CD4-positive, alpha-beta T cell (primary cell): ENCODE measurements around the gene MACROD2. TPM values are rescaled to one million over a fixed set of nuclear protein-coding genes. Genes with fewer than 3 reads are reported as not detected.

ENCODE experiments used
- ATAC-seq: fragments of 200-7000 bp; cut with Tn5 transposase; one replicate; pipeline ENCODE4 v1.10.0; 2022; ENCODE audit warnings: mild to moderate bottlenecking; ENCODE audit not compliant: poor library complexity
- CTCF ChIA-PET: fragments of 350-600 bp; sonication (Branson Sonifier 250); formaldehyde crosslinking; loops from one replicate; lab custom pipeline; 2021; ENCODE audit warnings: antibody characterized with exemption, inconsistent platforms; lab: Charles Lee
- POLR2A ChIA-PET: fragments of 350-600 bp; sonication (Branson Sonifier 250); formaldehyde crosslinking; loops from one replicate; lab custom pipeline; 2021; ENCODE audit warnings: antibody characterized with exemption, inconsistent platforms; lab: Charles Lee
- DNase-seq, 14 experiments: peaks; one replicate each; pipeline ENCODE4 v3.0.0-alpha.2; 2013 to 2020; ENCODE audit warnings: mixed read lengths in 2 of 14
- H3K27ac ChIP-seq, 2 donors: one replicate each; pipeline versions ENCODE4 v1.5.1 to v1.7.0; 2013; ENCODE audit warnings: low read length in 2 of 2, low read depth in 1 of 2, mild to moderate bottlenecking in 1 of 2
- H3K27me3 ChIP-seq, 2 experiments: 1 replicate in 1 of 2; 2 replicates in 1 of 2; pipeline versions ENCODE4 v1.6.1 to v1.7.0; 2013; ENCODE audit warnings: low read length in 2 of 2, control low read depth in 1 of 2, mild to moderate bottlenecking in 1 of 2, moderate library complexity in 1 of 2; ENCODE audit not compliant: insufficient read depth in 2 of 2, control insufficient read depth in 1 of 2
- H3K36me3 ChIP-seq: one replicate; pipeline ENCODE4 v1.6.1; 2013; ENCODE audit warnings: low read length, control low read depth; ENCODE audit not compliant: insufficient read depth
- H3K4me1 ChIP-seq: one replicate; pipeline ENCODE4 v1.6.1; 2013; ENCODE audit warnings: low read length, control low read depth; ENCODE audit not compliant: insufficient read depth
- H3K4me3 ChIP-seq: one replicate; pipeline ENCODE4 v1.5.1; 2013; ENCODE audit warnings: mild to moderate bottlenecking, low read length, moderate library complexity
- H3K9me3 ChIP-seq, 2 experiments: 1 replicate in 1 of 2; 2 replicates in 1 of 2; pipeline versions ENCODE4 v1.6.1 to v1.7.0; 2013; ENCODE audit warnings: low read length in 2 of 2, mild to moderate bottlenecking in 2 of 2, control low read depth in 1 of 2, moderate library complexity in 1 of 2; ENCODE audit not compliant: control insufficient read depth in 1 of 2, insufficient read depth in 1 of 2
- H3K27ac Mint-ChIP-seq: one replicate; pipeline ENCODE4 v1.8.0; 2020; ENCODE audit warnings: mixed read lengths
- H3K27me3 Mint-ChIP-seq: one replicate; pipeline ENCODE4 v1.8.0; 2021; ENCODE audit warnings: mixed read lengths
- H3K36me3 Mint-ChIP-seq: one replicate; pipeline ENCODE4 v1.8.0; 2021; ENCODE audit warnings: low read depth, mixed read lengths
- H3K4me1 Mint-ChIP-seq: one replicate; pipeline ENCODE4 v1.8.0; 2021; ENCODE audit warnings: low read depth, mixed read lengths
- H3K4me3 Mint-ChIP-seq: one replicate; pipeline ENCODE4 v1.8.0; 2020; ENCODE audit warnings: mild to moderate bottlenecking, mixed read lengths
- H3K9me3 Mint-ChIP-seq: one replicate; pipeline ENCODE4 v1.8.0; 2020; ENCODE audit warnings: mixed read lengths
- intact Hi-C, 2 experiments: fragments of 100-400 bp; cut with DNase I in 1 of 2; cut with micrococcal nuclease in 1 of 2; formaldehyde crosslinking; loops; one replicate each; pipeline versions ENCODE4 v1.15.1 to v1.9.0; 2023 to 2025; cut with DNase I, micrococcal nuclease
- total RNA-seq, 174 experiments: library from RNA in 2 of 174; stranded (reverse) in 2 of 174; gene quantifications; one replicate each; pipeline ENCODE4 v1.2.3 and lab custom pipeline; 2021 to 2026
- TF ChIP-seq, protein P1 (sequence below): fragments of 200-600 bp; IDR thresholded peaks from one replicate; pipeline ENCODE4 v1.8.0; 2022; ENCODE audit warnings: antibody characterized with exemption, mild to moderate bottlenecking

MACROD2 gene
- total RNA-seq, 2 experiments from 2014 or later: not detected

DNA sequence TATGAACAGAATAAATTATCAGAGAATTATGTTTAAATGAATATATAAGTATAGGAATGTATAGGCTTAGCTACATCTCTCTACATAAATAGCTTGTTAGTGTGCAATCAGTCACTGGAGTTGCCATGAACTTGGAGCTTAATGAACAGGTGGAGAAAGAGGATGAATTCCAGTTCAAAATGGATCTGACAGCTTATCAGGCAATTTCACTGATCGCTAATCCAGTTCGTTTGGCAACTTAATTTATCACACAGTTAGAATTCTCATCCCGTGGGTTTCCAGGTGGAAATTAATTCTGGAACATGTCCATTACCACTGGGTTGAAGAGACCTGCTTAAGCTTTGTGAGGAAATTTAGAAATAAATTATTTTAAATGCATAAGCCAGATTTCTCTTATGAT lies 118.1 kb downstream of the MACROD2 start:
- POLR2A ChIA-PET: no interaction called here
- no peaks in the 10 kb centered on the region for H3K9me3 ChIP-seq
- Mint-ChIP-seq H3K9me3 (peaks cover 23% of the 10 kb centered on the region), H3K4me1 (no peaks in the 10 kb centered on the region), H3K27me3 (no peaks in the 10 kb centered on the region), H3K4me3 (no peak overlapping the region), H3K27ac (no peak overlapping the region), H3K36me3 (no peaks in the 10 kb centered on the region)
- H3K4me3 ChIP-seq: no peak overlapping the region
- no peaks in the 10 kb centered on the region for H3K27me3 ChIP-seq
- intact Hi-C loops: no loop called here
- no peaks in the 10 kb centered on the region for H3K36me3 ChIP-seq
- TF ChIP-seq, protein P1, sequence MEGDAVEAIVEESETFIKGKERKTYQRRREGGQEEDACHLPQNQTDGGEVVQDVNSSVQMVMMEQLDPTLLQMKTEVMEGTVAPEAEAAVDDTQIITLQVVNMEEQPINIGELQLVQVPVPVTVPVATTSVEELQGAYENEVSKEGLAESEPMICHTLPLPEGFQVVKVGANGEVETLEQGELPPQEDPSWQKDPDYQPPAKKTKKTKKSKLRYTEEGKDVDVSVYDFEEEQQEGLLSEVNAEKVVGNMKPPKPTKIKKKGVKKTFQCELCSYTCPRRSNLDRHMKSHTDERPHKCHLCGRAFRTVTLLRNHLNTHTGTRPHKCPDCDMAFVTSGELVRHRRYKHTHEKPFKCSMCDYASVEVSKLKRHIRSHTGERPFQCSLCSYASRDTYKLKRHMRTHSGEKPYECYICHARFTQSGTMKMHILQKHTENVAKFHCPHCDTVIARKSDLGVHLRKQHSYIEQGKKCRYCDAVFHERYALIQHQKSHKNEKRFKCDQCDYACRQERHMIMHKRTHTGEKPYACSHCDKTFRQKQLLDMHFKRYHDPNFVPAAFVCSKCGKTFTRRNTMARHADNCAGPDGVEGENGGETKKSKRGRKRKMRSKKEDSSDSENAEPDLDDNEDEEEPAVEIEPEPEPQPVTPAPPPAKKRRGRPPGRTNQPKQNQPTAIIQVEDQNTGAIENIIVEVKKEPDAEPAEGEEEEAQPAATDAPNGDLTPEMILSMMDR: no peak
- no peaks in the 10 kb centered on the region for H3K4me1 ChIP-seq
- CTCF ChIA-PET: no interaction called here
- DNase-seq (no peak), ATAC-seq (no peak)
- no peak overlapping the region for H3K27ac ChIP-seq

DNA sequence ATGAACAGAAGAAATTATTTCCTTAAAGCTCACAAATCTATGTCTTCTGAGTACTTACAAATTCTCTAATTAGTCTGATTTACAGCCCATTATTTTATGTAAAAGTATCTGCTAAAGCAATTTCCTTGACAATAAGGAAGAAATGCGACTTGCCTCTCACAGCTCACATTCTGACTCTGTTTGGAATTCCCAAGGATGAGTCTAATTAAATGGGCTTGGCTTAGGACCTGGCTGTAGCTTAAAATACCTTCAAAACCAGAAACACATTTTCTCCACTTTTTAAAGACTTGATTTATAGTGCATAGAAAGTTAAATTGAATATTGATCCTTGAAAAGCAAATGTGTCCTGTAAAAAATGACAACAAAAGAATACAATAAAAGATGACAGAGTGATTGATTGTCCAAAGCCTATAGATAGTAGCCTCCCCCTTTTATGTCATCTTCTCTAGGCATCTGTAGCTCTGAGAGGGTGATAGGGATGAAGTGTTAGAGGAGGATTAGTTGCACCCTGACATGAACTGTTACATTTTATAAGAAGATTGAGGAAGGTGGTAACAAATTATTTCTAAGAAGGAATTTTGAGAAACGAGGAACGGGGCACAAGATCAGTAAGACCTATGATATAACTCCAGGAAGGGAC lies 118.9 kb downstream of the MACROD2 start:
- TF ChIP-seq, protein P1: no peak
- ChIA-PET POLR2A (no interaction called here), CTCF (no interaction called here)
- H3K4me1 Mint-ChIP-seq: no peaks in the 10 kb centered on the region
- H3K36me3 ChIP-seq: no peaks in the 10 kb centered on the region
- no peak overlapping the region for H3K4me3 Mint-ChIP-seq
- intact Hi-C loops: no loop called here
- no peaks in the 10 kb centered on the region for H3K36me3 Mint-ChIP-seq
- H3K27me3 ChIP-seq: no peaks in the 10 kb centered on the region
- H3K9me3 Mint-ChIP-seq: peaks cover 24% of the 10 kb centered on the region
- H3K9me3 ChIP-seq: no peaks in the 10 kb centered on the region
- no peak overlapping the region for H3K4me3 ChIP-seq
- no peaks in the 10 kb centered on the region for H3K4me1 ChIP-seq
- no peaks in the 10 kb centered on the region for H3K27me3 Mint-ChIP-seq
- H3K27ac ChIP-seq: no peak overlapping the region
- no peak overlapping the region for H3K27ac Mint-ChIP-seq
- DNase-seq (no peak), ATAC-seq (no peak)

DNA sequence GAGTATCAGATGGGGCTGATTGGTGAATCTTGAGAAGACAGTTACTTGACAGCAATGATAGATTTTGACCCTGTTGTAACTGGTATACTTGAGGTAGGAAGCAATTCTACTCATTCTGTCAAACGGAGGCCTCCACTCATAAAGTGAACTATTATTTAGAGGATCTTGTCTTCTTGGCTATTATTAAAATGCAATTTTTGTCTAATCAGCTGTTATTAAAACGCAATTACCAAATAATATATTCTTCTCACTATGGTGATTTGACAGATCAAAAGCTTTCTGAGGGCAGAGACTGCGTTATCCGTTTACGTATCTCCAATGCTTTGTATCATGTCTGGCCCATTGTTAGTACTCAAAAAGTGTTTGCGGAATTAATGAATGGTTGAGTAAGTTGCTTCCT lies 120.7 kb downstream of the MACROD2 start:
- no peaks in the 10 kb centered on the region for H3K4me1 Mint-ChIP-seq
- CTCF ChIA-PET: no interaction called here
- no peak for ATAC-seq
- Histone ChIP-seq H3K4me1 (no peaks in the 10 kb centered on the region), H3K27ac (no peak overlapping the region), H3K4me3 (no peak overlapping the region), H3K36me3 (no peaks in the 10 kb centered on the region), H3K9me3 (no peaks in the 10 kb centered on the region), H3K27me3 (no peaks in the 10 kb centered on the region)
- H3K36me3 Mint-ChIP-seq: no peaks in the 10 kb centered on the region
- no peak overlapping the region for H3K27ac Mint-ChIP-seq
- intact Hi-C loops: no loop called here
- no peaks in the 10 kb centered on the region for H3K27me3 Mint-ChIP-seq
- H3K9me3 Mint-ChIP-seq: peaks cover 14% of the 10 kb centered on the region
- POLR2A ChIA-PET: no interaction called here
- H3K4me3 Mint-ChIP-seq: no peak overlapping the region
- TF ChIP-seq, protein P1: no peak
- DNase-seq: no peak
